Measurements from ENCODE around the gene GMDS. TPM values are rescaled to one million over a fixed set of nuclear protein-coding genes. Genes with fewer than 3 reads are reported as not detected.

Gene GMDS
- total and polyA plus RNA-seq, 2 of the 13 experiments (the other 11 are each of a cell fraction or from before 2014, with no cell fraction given) = 64.4 to 112 TPM

DNA sequence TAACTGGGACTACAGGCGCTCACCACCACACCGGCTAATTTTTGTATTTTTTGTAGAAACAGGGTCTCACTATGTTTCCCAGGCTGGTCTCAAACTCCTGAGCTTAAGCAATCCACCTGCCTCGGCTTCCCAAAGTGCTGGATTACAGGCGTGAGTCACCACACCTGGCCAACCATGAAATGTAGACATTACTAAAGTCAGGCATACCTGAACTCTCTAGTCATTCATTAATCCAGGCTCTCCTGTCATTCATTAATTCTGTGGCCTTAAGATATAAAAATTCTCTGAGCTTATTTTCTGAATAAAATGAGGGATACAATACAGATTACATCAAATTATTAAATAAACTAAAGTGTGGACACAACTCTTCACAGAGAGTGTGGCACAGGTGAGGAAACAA lies 159.7 kb downstream of the GMDS start (continued):
- TF ChIP-seq ZBTB40 (IDR thresholded peaks at IDR 0.05) (no peak), ZBTB40 (CRISPR knock-in tag; IDR thresholded peaks at IDR 0.05) (no peak), AFF4 (CRISPR knock-in tag; IDR thresholded peaks at IDR 0.05) (no peak), MIXL1 (CRISPR knock-in tag; IDR thresholded peaks at IDR 0.05) (no peak)
